Activated CD4-positive, alpha-beta T cell treated with anti-CD3 and anti-CD28 coated beads, Interleukin-2, amount 10 ng/mL, durations not matched to agents 7 days and 5 days (primary cell): Measurements from ENCODE around the gene SUOX. TPM values are rescaled to one million over a fixed set of nuclear protein-coding genes. Genes with fewer than 3 reads are reported as not detected.
"Not testable (repeated sequence)": the region's sequence is repeated elsewhere in the genome, so short reads cannot be mapped to it uniquely, and the experiment has no call there.

Experiments
- CTCF ChIA-PET: fragments of 350-600 bp; sonication (Branson Sonifier 250); formaldehyde crosslinking; loops from one replicate; lab custom pipeline; 2021; ENCODE audit warnings: antibody characterized with exemption; lab: Charles Lee
- POLR2A ChIA-PET: fragments of 350-600 bp; sonication (Branson Sonifier 250); formaldehyde crosslinking; loops from one replicate; lab custom pipeline; 2021; ENCODE audit warnings: antibody characterized with exemption; lab: Charles Lee
- DNase-seq: peaks from one replicate; pipeline ENCODE4 v3.0.0-alpha.2; 2020
- H3K27ac Mint-ChIP-seq: one replicate; pipeline ENCODE4 v1.8.0; 2021; ENCODE audit warnings: mild to moderate bottlenecking, moderate library complexity, mixed read lengths
- H3K27me3 Mint-ChIP-seq: one replicate; pipeline ENCODE4 v1.8.0; 2021; ENCODE audit warnings: mixed read lengths
- H3K36me3 Mint-ChIP-seq: one replicate; pipeline ENCODE4 v1.8.0; 2021; ENCODE audit warnings: low read depth, mixed read lengths
- H3K4me1 Mint-ChIP-seq: one replicate; pipeline ENCODE4 v1.8.0; 2021; ENCODE audit warnings: mixed read lengths
- H3K4me3 Mint-ChIP-seq: one replicate; pipeline ENCODE4 v1.8.0; 2021; ENCODE audit warnings: mild to moderate bottlenecking, moderate library complexity, mixed read lengths
- H3K9me3 Mint-ChIP-seq: one replicate; pipeline ENCODE4 v1.8.0; 2021; ENCODE audit warnings: mixed read lengths
- total RNA-seq, 2 experiments: library from RNA; stranded (reverse); gene quantifications; one replicate each; pipeline ENCODE4 v1.2.3, GENCODE V29; 2021

Gene SUOX
- total RNA-seq, 2 experiments from 2014 or later = 2.4 to 3.5 TPM

DNA sequence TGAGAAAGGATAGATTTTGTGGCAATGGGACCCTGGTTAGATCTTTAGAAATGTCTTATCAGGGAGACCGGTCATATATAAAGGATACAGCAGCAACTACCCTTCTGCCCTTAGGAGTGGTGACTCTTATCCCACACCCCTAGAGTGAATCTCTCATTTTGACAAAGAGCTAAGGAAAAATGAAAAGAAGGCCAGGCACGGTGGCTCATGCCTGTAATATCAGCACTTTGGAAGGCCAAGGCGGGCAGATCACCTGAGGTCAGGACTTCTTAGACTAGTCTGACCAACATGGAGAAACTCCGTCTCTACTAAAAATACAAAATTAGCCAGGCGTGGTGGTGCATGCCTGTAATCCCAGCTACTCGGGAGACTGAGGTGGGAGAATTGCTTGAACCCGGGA lies 11.1 kb upstream of the SUOX start:
- peaks cover 43% of the 10 kb centered on the region for H3K36me3 Mint-ChIP-seq
- not testable (repeated sequence) for H3K27me3 Mint-ChIP-seq, H3K27ac Mint-ChIP-seq, DNase-seq, H3K4me1 Mint-ChIP-seq, H3K9me3 Mint-ChIP-seq, H3K4me3 Mint-ChIP-seq
- ChIA-PET CTCF (interaction anchor here (0.6 to 9.0 kb wide), 8 partner anchors 8 to 238 kb away, joined by 3 to 53 read pairs (median 4); partner anchors contain the start of genes RAB5B and SUOX), POLR2A (interaction anchor here (0.6 kb wide), 1 partner anchor 374 kb away, joined by 3 read pairs; the partner anchor contains the start of gene STAT2)

DNA sequence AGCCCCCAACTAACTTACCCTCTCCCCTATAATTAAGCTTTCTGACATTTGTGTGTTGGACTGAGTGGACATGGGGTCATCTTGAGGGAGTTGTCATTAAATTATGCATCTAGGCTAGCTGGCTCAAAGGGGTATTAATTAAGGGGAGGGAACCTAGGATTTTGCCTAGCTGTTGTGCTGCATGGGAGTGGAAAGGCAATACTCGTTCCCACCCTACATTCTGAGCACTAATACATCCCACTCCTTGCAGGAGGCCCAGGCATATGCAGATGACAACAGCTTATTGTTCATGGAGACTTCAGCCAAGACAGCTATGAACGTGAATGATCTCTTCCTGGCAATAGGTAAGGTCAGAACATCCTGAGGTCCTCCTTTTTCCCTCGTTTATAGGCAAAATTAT lies 6.0 kb upstream of the SUOX start:
- Mint-ChIP-seq H3K27me3 (no peaks in the 10 kb centered on the region), H3K4me1 (peaks cover 16% of the 10 kb centered on the region), H3K4me3 (no peak overlapping the region), H3K36me3 (peaks cover 54% of the 10 kb centered on the region), H3K9me3 (no peaks in the 10 kb centered on the region), H3K27ac (no peak overlapping the region)
- CTCF ChIA-PET = interaction anchor here (0.6 to 1.2 kb wide), 3 partner anchors 9 to 142 kb away, joined by 3 to 4 read pairs (median 3); no protein-coding TSS in a partner anchor
- DNase-seq = no peak
- POLR2A ChIA-PET = interaction anchor here (0.7 kb wide), 1 partner anchor 32 kb away, joined by 3 read pairs; no protein-coding TSS in a partner anchor

DNA sequence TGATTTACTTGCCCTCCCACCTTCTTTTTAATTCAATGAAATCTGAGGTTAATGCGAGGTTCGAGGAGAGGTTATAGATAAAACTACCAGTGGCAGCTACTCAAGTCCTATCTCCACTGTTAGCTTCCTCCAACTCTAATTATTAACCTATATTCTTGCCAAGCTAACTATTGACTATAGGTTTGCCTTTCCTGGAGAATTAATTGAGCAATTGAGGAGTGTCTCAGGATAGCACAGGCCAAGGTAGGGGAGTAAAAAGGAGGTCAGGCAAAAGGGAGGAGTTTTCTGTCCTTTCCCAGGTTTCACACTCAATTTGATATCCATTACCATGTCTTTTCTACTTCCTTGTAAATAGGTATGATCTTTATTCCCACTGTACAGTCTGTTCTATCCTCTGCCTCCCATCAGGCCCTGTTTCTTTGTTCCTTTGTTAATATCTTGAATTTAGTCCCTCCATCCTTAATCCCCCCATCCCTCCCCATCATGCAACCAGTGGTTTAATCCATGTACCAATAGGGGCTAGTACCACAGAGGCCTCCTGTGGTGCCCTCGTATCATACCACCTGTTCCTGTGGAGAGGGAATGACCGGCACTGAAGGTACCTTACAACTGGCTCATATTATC lies 3.7 kb upstream of the SUOX start:
- Mint-ChIP-seq H3K27me3 (no peaks in the 10 kb centered on the region), H3K4me1 (peaks cover 32% of the 10 kb centered on the region), H3K36me3 (peaks cover 45% of the 10 kb centered on the region), H3K9me3 (no peaks in the 10 kb centered on the region), H3K27ac (no peak overlapping the region), H3K4me3 (no peak overlapping the region)
- POLR2A ChIA-PET = interaction anchor here (0.7 kb wide), 1 partner anchor 72 kb away, joined by 6 read pairs; no protein-coding TSS in a partner anchor
- CTCF ChIA-PET = interaction anchor here (1.2 kb wide), 1 partner anchor 8 kb away, joined by 7 read pairs; no protein-coding TSS in a partner anchor
- DNase-seq = no peak

DNA sequence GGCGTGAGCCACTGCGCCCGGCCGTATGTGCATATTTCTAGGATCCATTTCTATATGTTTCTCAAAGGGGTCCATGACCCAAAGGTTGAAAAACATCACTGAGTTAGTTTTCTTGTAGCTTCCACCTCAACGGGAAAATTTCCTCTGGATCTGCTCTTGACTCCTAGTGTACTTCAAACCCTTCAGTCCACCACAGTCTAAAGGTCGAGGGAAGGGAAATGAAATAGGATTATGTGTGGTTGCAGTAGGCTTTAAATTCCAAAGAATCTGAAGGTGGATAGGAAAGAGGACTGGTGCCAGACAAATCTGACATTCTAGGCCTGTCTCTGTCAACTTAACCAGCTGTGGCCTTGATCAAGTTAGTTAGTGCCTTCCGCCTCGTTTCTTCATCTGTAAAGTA lies 1.7 kb upstream of the SUOX start:
- H3K9me3 Mint-ChIP-seq = no peaks in the 10 kb centered on the region
- no peaks in the 10 kb centered on the region for H3K27me3 Mint-ChIP-seq
- no peak overlapping the region for H3K4me3 Mint-ChIP-seq
- H3K36me3 Mint-ChIP-seq = peaks cover 33% of the 10 kb centered on the region
- peaks cover 38% of the 10 kb centered on the region for H3K4me1 Mint-ChIP-seq
- no peak for DNase-seq
- POLR2A ChIA-PET = no interaction called here
- H3K27ac Mint-ChIP-seq = no peak overlapping the region
- CTCF ChIA-PET = interaction anchor here (0.6 to 6.5 kb wide), 25 partner anchors 10 to 262 kb away, joined by 3 to 53 read pairs (median 4); partner anchors contain the start of genes PA2G4 and RAB5B

DNA sequence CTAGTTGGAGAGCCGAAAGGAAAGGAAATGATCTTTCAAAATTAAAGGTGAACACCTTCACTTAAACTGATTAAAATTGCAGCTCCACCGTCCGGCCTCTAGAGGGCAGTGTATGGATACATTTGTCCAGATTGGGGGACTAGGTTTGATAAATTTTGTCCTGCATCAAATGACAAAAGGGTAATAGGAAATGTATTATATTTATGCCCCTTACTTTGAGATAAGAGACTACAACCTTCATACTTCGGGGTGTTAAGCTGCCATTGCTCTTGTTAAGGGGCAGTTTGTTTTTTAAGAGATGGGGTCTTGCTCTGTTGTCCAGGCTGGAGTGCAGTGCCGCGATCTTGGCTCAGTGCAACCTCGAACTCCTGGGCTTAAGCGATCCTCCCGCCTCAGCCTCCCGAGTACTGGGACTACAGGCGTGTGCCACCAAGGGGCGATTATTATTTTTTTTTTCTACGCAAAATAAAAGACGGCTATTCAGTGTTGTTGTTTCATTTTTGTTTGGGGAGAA lies 818 bp upstream of the SUOX start:
- peaks cover 24% of the 10 kb centered on the region for H3K36me3 Mint-ChIP-seq
- peak overlapping the region; percentile 52 for H3K4me3 Mint-ChIP-seq
- no peaks in the 10 kb centered on the region for H3K27me3 Mint-ChIP-seq
- ChIA-PET CTCF (interaction anchor here (0.7 to 6.5 kb wide), 30 partner anchors 9 to 267 kb away, joined by 3 to 53 read pairs (median 4); partner anchors contain the start of genes PA2G4 and RAB5B), POLR2A (interaction anchor here (0.5 kb wide), 1 partner anchor 263 kb away, joined by 3 read pairs; no protein-coding TSS in a partner anchor)
- H3K9me3 Mint-ChIP-seq = no peaks in the 10 kb centered on the region
- peak overlapping the region; percentile 38 for H3K27ac Mint-ChIP-seq
- peak; percentile 82 for DNase-seq
- peaks cover 38% of the 10 kb centered on the region for H3K4me1 Mint-ChIP-seq

DNA sequence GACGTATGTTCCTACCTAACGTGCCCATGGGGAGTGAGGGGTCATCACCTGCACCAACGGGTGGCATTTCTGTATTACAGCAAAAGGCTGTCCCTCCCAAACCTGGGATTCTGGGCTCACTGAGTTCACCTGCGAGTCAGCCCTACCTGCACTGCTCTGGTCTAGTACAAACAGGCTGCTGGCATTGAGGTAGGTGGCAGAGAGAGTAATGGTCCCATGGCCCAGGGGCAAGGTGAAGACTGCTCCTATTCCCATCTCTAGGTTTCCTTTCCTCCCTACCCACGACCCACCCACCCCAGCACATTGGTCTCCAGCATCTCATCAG lies 421 bp downstream of the SUOX start:
- Mint-ChIP-seq H3K36me3 (peaks cover 14% of the 10 kb centered on the region), H3K27me3 (no peaks in the 10 kb centered on the region), H3K27ac (peak overlapping the region; percentile 17), H3K4me3 (peak overlapping the region; percentile 52), H3K4me1 (peaks cover 38% of the 10 kb centered on the region), H3K9me3 (no peaks in the 10 kb centered on the region)
- no peak for DNase-seq
- ChIA-PET POLR2A (interaction anchor here (0.5 kb wide), 1 partner anchor 159 kb away, joined by 5 read pairs; no protein-coding TSS in a partner anchor), CTCF (interaction anchor here (0.7 to 6.5 kb wide), 12 partner anchors 9 to 268 kb away, joined by 3 to 53 read pairs (median 4); partner anchors contain the start of genes PA2G4, RAB5B and SMARCC2)

DNA sequence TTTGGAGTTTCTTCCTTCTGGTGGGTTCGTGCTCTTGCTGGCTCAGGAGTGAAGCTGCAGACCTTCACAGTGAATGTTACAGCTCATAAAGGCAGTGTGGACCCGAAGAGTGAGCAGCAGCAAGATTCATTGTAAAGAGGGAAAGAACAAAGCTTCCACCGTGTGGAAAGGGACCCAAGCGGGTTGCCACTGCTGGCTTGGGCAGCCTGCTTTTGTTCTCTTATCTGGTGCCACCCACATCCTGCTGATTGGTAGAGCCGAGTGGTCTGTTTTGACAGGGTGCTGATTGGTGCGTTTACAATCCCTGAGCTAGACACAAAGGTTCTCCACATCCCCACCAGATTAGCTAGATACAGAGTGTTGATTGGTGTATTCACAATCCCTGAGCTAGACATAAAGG lies 2.4 kb downstream of the SUOX start:
- H3K4me3 Mint-ChIP-seq, H3K36me3 Mint-ChIP-seq, DNase-seq, H3K9me3 Mint-ChIP-seq, H3K27me3 Mint-ChIP-seq, POLR2A ChIA-PET: not testable (repeated sequence)
- H3K27ac Mint-ChIP-seq = peak overlapping the region; percentile 59
- CTCF ChIA-PET = interaction anchor here (1.6 to 6.5 kb wide), 2 partner anchors 14 to 245 kb away, joined by 4 to 53 read pairs; no protein-coding TSS in a partner anchor
- peaks cover 28% of the 10 kb centered on the region for H3K4me1 Mint-ChIP-seq

DNA sequence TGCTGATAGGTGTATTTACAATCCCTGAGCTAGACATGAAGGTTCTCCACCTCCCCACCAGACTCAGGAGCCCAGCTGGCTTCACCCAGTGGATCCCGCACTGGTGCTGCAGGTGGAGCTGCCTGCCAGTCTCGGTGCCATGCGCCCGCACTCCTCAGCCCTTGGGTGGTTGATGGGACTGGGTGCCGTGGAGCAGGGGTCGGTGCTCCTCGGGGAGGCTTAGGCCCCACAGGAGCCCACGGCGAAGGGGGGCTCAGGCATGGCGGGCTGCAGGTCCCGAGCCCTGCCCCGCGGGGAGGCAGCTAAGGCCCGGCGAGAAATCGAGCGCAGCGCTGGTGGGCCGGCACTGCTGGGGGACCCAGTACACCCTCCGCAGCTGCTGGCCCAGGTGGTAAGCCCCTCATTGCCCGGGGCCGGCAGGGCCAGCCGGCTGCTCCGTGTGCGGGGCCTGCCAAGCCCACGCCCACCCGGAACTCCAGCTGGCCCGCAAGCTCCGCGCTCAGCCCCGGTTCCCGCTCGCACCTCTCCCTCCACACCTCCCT lies 3.0 kb downstream of the SUOX start:
- H3K36me3 Mint-ChIP-seq, DNase-seq, H3K9me3 Mint-ChIP-seq, H3K4me3 Mint-ChIP-seq, H3K27me3 Mint-ChIP-seq, H3K27ac Mint-ChIP-seq: not testable (repeated sequence)
- ChIA-PET POLR2A (interaction anchor here (0.7 kb wide), 1 partner anchor 261 kb away, joined by 3 read pairs; no protein-coding TSS in a partner anchor), CTCF (interaction anchor here (1.0 to 6.5 kb wide), 2 partner anchors 15 to 74 kb away, joined by 3 to 53 read pairs; no protein-coding TSS in a partner anchor)
- H3K4me1 Mint-ChIP-seq = peaks cover 30% of the 10 kb centered on the region

DNA sequence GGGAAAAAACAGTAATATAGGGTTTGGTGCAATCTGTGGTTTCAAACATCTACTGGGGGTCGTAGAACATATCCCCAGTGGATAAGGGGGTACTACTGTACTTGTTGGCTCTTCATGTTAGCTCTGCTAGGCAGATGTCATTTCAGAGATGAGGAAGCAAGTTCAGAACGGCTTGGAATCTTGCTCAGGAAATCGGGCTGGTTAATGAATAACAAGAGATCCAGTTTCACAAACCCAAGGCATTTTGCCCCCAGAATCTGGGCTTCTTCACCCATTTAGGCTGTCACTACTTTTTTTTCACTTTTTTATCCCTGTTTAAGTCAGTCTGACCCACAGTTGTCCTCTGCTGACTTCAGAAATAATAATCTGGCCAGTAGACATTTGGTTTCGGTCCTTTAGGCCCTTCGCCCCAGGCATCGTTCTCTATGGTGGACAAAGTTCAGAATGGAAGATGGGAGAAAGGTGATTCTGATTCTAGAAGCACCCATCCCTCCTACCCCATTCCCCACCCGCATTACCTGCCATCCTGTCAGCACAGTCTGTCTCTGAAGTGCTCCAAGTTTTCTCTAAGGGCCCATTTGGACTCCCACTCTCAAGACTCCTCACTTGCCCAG lies 4.5 kb downstream of the SUOX start:
- Mint-ChIP-seq H3K4me3 (no peak overlapping the region), H3K27me3 (no peaks in the 10 kb centered on the region), H3K9me3 (no peaks in the 10 kb centered on the region), H3K4me1 (peaks cover 28% of the 10 kb centered on the region), H3K36me3 (peaks cover 2% of the 10 kb centered on the region), H3K27ac (no peak overlapping the region)
- DNase-seq = no peak
- CTCF ChIA-PET = interaction anchor here (6.5 kb wide), 1 partner anchor 16 kb away, joined by 53 read pairs; no protein-coding TSS in a partner anchor
- POLR2A ChIA-PET = no interaction called here

DNA sequence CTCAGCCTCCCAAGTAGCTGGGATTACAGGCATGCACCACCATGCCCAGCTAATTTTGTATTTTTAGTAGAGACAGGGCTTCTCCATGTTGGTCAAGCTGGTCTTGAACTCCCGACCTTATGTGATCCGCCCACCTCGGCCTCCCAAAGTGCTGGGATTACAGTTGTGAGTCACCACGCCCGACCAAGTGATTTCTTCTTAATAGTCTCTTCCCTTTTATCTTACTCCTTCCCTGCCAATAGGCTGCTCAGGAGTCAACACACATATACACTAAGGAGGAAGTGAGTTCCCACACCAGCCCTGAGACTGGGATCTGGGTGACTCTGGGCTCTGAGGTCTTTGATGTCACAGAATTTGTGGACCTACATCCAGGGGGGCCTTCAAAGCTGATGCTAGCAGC lies 6.3 kb downstream of the SUOX start:
- POLR2A ChIA-PET = not testable (repeated sequence)
- peaks cover 28% of the 10 kb centered on the region for H3K4me1 Mint-ChIP-seq

DNA sequence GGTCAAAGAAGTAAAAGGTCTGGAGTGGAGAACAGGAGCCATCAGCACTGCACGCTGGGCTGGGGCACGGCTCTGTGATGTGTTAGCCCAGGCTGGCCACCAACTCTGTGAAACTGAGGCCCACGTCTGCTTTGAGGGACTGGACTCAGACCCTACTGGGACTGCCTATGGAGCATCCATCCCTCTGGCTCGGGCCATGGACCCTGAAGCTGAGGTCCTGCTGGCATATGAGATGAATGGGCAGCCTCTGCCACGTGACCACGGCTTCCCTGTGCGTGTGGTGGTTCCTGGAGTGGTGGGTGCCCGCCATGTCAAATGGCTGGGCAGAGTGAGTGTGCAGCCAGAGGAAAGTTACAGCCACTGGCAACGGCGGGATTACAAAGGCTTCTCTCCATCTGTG lies 7.1 kb downstream of the SUOX start:
- Mint-ChIP-seq H3K27ac (no peak overlapping the region), H3K4me3 (no peak overlapping the region), H3K27me3 (no peaks in the 10 kb centered on the region), H3K36me3 (peaks cover 4% of the 10 kb centered on the region), H3K4me1 (peaks cover 33% of the 10 kb centered on the region), H3K9me3 (no peaks in the 10 kb centered on the region)
- ChIA-PET CTCF (interaction anchor here (0.6 to 1.1 kb wide), 2 partner anchors 19 to 153 kb away, joined by 3 read pairs; no protein-coding TSS in a partner anchor), POLR2A (no interaction called here)
- DNase-seq = no peak

More for the DNA sequence above, 6.3 kb downstream of the SUOX start:
- not testable (repeated sequence) for DNase-seq, H3K27me3 Mint-ChIP-seq, H3K27ac Mint-ChIP-seq, H3K9me3 Mint-ChIP-seq, H3K36me3 Mint-ChIP-seq, H3K4me3 Mint-ChIP-seq
- CTCF ChIA-PET = interaction anchor here (0.9 to 1.1 kb wide), 2 partner anchors 10 to 18 kb away, joined by 3 to 4 read pairs; no protein-coding TSS in a partner anchor
